Mesendoderm (in vitro differentiated cells): ENCODE measurements around the gene ZNF473.
"Not testable (repeated sequence)": the region's sequence is repeated elsewhere in the genome, so short reads cannot be mapped to it uniquely, and the experiment has no call there.

ENCODE experiments used
- DNase-seq: peaks from one replicate; pipeline ENCODE4 v3.0.0; 2013
- H2AK5ac ChIP-seq: 2 replicates; pipeline ENCODE4 v1.6.1; 2013; ENCODE audit warnings: low read length, inconsistent platforms
- H2BK120ac ChIP-seq: 2 replicates; pipeline ENCODE4 v1.6.1; 2013; ENCODE audit warnings: low read depth, mild to moderate bottlenecking, low read length, moderate library complexity, mixed read lengths
- H2BK15ac ChIP-seq: replicated peaks from 2 replicates; pipeline ENCODE4 v1.6.1; 2013; ENCODE audit warnings: low read depth, mild to moderate bottlenecking, moderate library complexity
- H2BK5ac ChIP-seq: 2 replicates; pipeline ENCODE4 v1.6.1; 2013; ENCODE audit warnings: low read length, inconsistent platforms
- H3K18ac ChIP-seq: 2 replicates; pipeline ENCODE4 v1.6.1; 2013; ENCODE audit warnings: mild to moderate bottlenecking, low read length, mixed read lengths
- H3K23ac ChIP-seq: one replicate; pipeline ENCODE4 v1.6.1; 2013; ENCODE audit warnings: low read length
- H3K27ac ChIP-seq: 2 replicates; pipeline ENCODE4 v1.5.1; 2013; ENCODE audit warnings: low read depth, mild to moderate bottlenecking, inconsistent platforms, low read length, moderate library complexity
- H3K27me3 ChIP-seq: 2 replicates; pipeline ENCODE4 v1.6.1; 2013; ENCODE audit warnings: low read length, control low read depth, mild to moderate bottlenecking, inconsistent platforms; ENCODE audit not compliant: insufficient read depth, poor library complexity
- H3K36me3 ChIP-seq: 2 replicates; pipeline ENCODE4 v1.6.1; 2013; ENCODE audit warnings: low read length, inconsistent platforms; ENCODE audit not compliant: control insufficient read depth, insufficient read depth
- H3K4ac ChIP-seq: one replicate; pipeline ENCODE4 v1.6.1; 2013; ENCODE audit warnings: low read depth, mild to moderate bottlenecking, low read length, moderate library complexity
- H3K4me1 ChIP-seq: 2 replicates; pipeline ENCODE4 v1.6.1; 2013; ENCODE audit warnings: low read depth, low read length, inconsistent platforms; ENCODE audit not compliant: control insufficient read depth
- H3K4me2 ChIP-seq: 2 replicates; pipeline ENCODE4 v1.6.1; 2013; ENCODE audit warnings: low read length
- H3K4me3 ChIP-seq: 2 replicates; pipeline ENCODE4 v1.5.1; 2013; ENCODE audit warnings: mild to moderate bottlenecking, low read length
- H3K56ac ChIP-seq: one replicate; pipeline ENCODE4 v1.6.1; 2013; ENCODE audit warnings: low read length
- H3K79me1 ChIP-seq: 2 replicates; pipeline ENCODE4 v1.6.1; 2013; ENCODE audit warnings: low read length, inconsistent platforms
- H3K79me2 ChIP-seq: 2 replicates; pipeline ENCODE4 v1.6.1; 2013; ENCODE audit warnings: mild to moderate bottlenecking, low read length; ENCODE audit not compliant: control insufficient read depth, insufficient read depth
- H3K9ac ChIP-seq: 2 replicates; pipeline ENCODE4 v1.6.1; 2013; ENCODE audit warnings: low read length, inconsistent platforms
- H4K5ac ChIP-seq: one replicate; pipeline ENCODE4 v1.6.1; 2013; ENCODE audit warnings: low read length
- H4K8ac ChIP-seq: one replicate; pipeline ENCODE4 v1.6.1; 2013; ENCODE audit warnings: low read depth, mild to moderate bottlenecking, control low read depth, low read length, moderate library complexity
- WGBS: extraction: QIAGEN DNeasy Blood & Tissue Kit; methylation state at CpG from one replicate; pipeline ENCODE4 v1.1.7; 2013; ENCODE audit warnings: low lambda C conversion rate, missing lambda C conversion rate; ENCODE audit not compliant: insufficient coverage; ENCODE audit errors: extremely low coverage; 5-methylcytosine and 5-hydroxymethylcytosine counted together

Gene ZNF473

GRCh38 chr19:50092597-50092996 lies 66.8 kb downstream of the ZNF473 start:
- not testable (repeated sequence) for H3K4me3 ChIP-seq, H3K79me1 ChIP-seq, H3K4me2 ChIP-seq, H2BK15ac ChIP-seq, H3K27ac ChIP-seq, H4K5ac ChIP-seq, H2BK5ac ChIP-seq, H3K79me2 ChIP-seq, H2BK120ac ChIP-seq, H2AK5ac ChIP-seq, H3K56ac ChIP-seq, H3K27me3 ChIP-seq, H3K4ac ChIP-seq, H3K9ac ChIP-seq, H3K36me3 ChIP-seq, DNase-seq, H3K23ac ChIP-seq, H3K18ac ChIP-seq, H4K8ac ChIP-seq, H3K4me1 ChIP-seq
- no CpG with 5 or more reads among the region's 10 CpGs for WGBS

GRCh38 chr19:50097884-50098283 lies 72.1 kb downstream of the ZNF473 start:
- H2BK5ac ChIP-seq, H3K9ac ChIP-seq, H3K4ac ChIP-seq, H3K18ac ChIP-seq, DNase-seq, H2BK15ac ChIP-seq, H3K79me2 ChIP-seq, H3K27me3 ChIP-seq, H4K5ac ChIP-seq, H3K23ac ChIP-seq, H3K4me3 ChIP-seq, H3K36me3 ChIP-seq, H2AK5ac ChIP-seq, H3K56ac ChIP-seq, H4K8ac ChIP-seq, H3K4me2 ChIP-seq, H3K27ac ChIP-seq, H2BK120ac ChIP-seq, H3K4me1 ChIP-seq, H3K79me1 ChIP-seq: not testable (repeated sequence)
- no CpG with 5 or more reads among the region's 13 CpGs for WGBS

- H3K23ac ChIP-seq, H3K79me1 ChIP-seq, H4K5ac ChIP-seq, H3K79me2 ChIP-seq, H4K8ac ChIP-seq, H3K9ac ChIP-seq, H2BK5ac ChIP-seq, H3K4me1 ChIP-seq, H2AK5ac ChIP-seq, H2BK120ac ChIP-seq, H3K56ac ChIP-seq, H3K4ac ChIP-seq, H3K36me3 ChIP-seq, DNase-seq, H3K18ac ChIP-seq, H3K4me3 ChIP-seq, H3K27me3 ChIP-seq, H3K4me2 ChIP-seq, H3K27ac ChIP-seq, H2BK15ac ChIP-seq: not testable (repeated sequence)
- WGBS = no CpG with 5 or more reads among the region's 14 CpGs
These were observed 73.1 kb downstream of the ZNF473 start for GRCh38 chr19:50098892-50099291.

GRCh38 chr19:50099696-50100095 lies 73.9 kb downstream of the ZNF473 start:
- not testable (repeated sequence) for H2BK120ac ChIP-seq, H3K27ac ChIP-seq, H3K36me3 ChIP-seq, H4K5ac ChIP-seq, H3K4me3 ChIP-seq, H3K79me1 ChIP-seq, H3K18ac ChIP-seq, H3K9ac ChIP-seq, H4K8ac ChIP-seq, H3K56ac ChIP-seq, H2BK5ac ChIP-seq, H2AK5ac ChIP-seq, H3K4me2 ChIP-seq, H3K4ac ChIP-seq, H3K4me1 ChIP-seq, DNase-seq, H3K23ac ChIP-seq, H3K79me2 ChIP-seq, H3K27me3 ChIP-seq, H2BK15ac ChIP-seq
- no CpG with 5 or more reads among the region's 14 CpGs for WGBS

GRCh38 chr19:50100946-50101345 lies 75.1 kb downstream of the ZNF473 start:
- H4K5ac ChIP-seq, H3K23ac ChIP-seq, H3K27ac ChIP-seq, H3K27me3 ChIP-seq, H3K9ac ChIP-seq, H3K4ac ChIP-seq, H2BK5ac ChIP-seq, H2BK120ac ChIP-seq, H3K4me1 ChIP-seq, H3K4me3 ChIP-seq, H3K18ac ChIP-seq, H3K79me2 ChIP-seq, H3K79me1 ChIP-seq, H2BK15ac ChIP-seq, H3K56ac ChIP-seq, H3K4me2 ChIP-seq, H2AK5ac ChIP-seq, H4K8ac ChIP-seq, DNase-seq, H3K36me3 ChIP-seq: not testable (repeated sequence)
- no CpG with 5 or more reads among the region's 13 CpGs for WGBS
